ENCODE measurements around the gene PLPPR1.

PLPPR1 gene

GRCh38 chr9:101092922-101093321 is 64.4 kb downstream of the PLPPR1 start:
- H3K4me3 ChIP-seq (ENCODE audit: low read depth, low read length), result no peak overlapping the region
- DNase-seq (ENCODE audit: low read depth), result no peak
- TF ChIP-seq CTCF (IDR thresholded peaks at IDR 0.05; ENCODE audit: low read depth, low read length, missing control alignments), result no peak

GRCh38 chr9:101093620-101094019 is 65.1 kb downstream of the PLPPR1 start:
- no peak for TF ChIP-seq CTCF (IDR thresholded peaks at IDR 0.05; ENCODE audit: low read depth, low read length, missing control alignments)
- no peak for DNase-seq (ENCODE audit: low read depth)

GRCh38 chr9:101094686-101095085 is 66.2 kb downstream of the PLPPR1 start:
- no peak overlapping the region for H3K4me3 ChIP-seq (ENCODE audit: low read depth, low read length)
- DNase-seq (ENCODE audit: low read depth), result no peak
- TF ChIP-seq CTCF (IDR thresholded peaks at IDR 0.05; ENCODE audit: low read depth, low read length, missing control alignments), result no peak

More at GRCh38 chr9:101093620-101094019, 65.1 kb downstream of the PLPPR1 start:
- no peak overlapping the region for H3K4me3 ChIP-seq (ENCODE audit: low read depth, low read length)

GRCh38 chr9:101097210-101097609 is 68.7 kb downstream of the PLPPR1 start:
- no peak overlapping the region for H3K4me3 ChIP-seq (ENCODE audit: low read depth, low read length)
- no peak for DNase-seq (ENCODE audit: low read depth)
- TF ChIP-seq CTCF (IDR thresholded peaks at IDR 0.05; ENCODE audit: low read depth, low read length, missing control alignments), result no peak

GRCh38 chr9:101098392-101098791 is 69.9 kb downstream of the PLPPR1 start:
- no peak overlapping the region for H3K4me3 ChIP-seq (ENCODE audit: low read depth, low read length)
- TF ChIP-seq CTCF (IDR thresholded peaks at IDR 0.05; ENCODE audit: low read depth, low read length, missing control alignments), result no peak
- DNase-seq (ENCODE audit: low read depth), result no peak

GRCh38 chr9:101114317-101114716 is 85.8 kb downstream of the PLPPR1 start:
- H3K4me3 ChIP-seq (ENCODE audit: low read depth, low read length), result no peak overlapping the region
- no peak for DNase-seq (ENCODE audit: low read depth)
- TF ChIP-seq CTCF (IDR thresholded peaks at IDR 0.05; ENCODE audit: low read depth, low read length, missing control alignments), result no peak

- no peak for DNase-seq (ENCODE audit: low read depth)
- no peak for TF ChIP-seq CTCF (IDR thresholded peaks at IDR 0.05; ENCODE audit: low read depth, low read length, missing control alignments)
- no peak overlapping the region for H3K4me3 ChIP-seq (ENCODE audit: low read depth, low read length)
Observed at GRCh38 chr9:101115102-101115501, 86.6 kb downstream of the PLPPR1 start.
